GM10266 (cell line): ENCODE results near the gene DDC.

Source experiments
- DNase-seq: peaks from one replicate; pipeline ENCODE4 v3.0.0; 2012; ENCODE audit errors: extremely low spot score
- CTCF ChIP-seq: IDR thresholded peaks from 2 replicates; pipeline ENCODE4 v1.5.1; 2012; ENCODE audit warnings: mild to moderate bottlenecking, low read depth; ENCODE audit not compliant: control insufficient read depth, insufficient read depth; ENCODE audit errors: missing control alignments

The DDC gene

GRCh38 chr7:50558294-50559053 is 6.7 kb downstream of the DDC start:
- no peak for TF ChIP-seq CTCF
- DNase-seq = no peak

GRCh38 chr7:50557099-50557498 is 8.1 kb downstream of the DDC start:
- no peak for TF ChIP-seq CTCF
- DNase-seq = no peak

GRCh38 chr7:50556247-50556991 is 8.8 kb downstream of the DDC start:
- DNase-seq = no peak
- no peak for TF ChIP-seq CTCF

- no peak for TF ChIP-seq CTCF
These were observed 9.5 kb downstream of the DDC start for GRCh38 chr7:50555594-50556140.

GRCh38 chr7:50554431-50555322 is 10.5 kb downstream of the DDC start:
- no peak for DNase-seq
- no peak for TF ChIP-seq CTCF

More at GRCh38 chr7:50555594-50556140, 9.5 kb downstream of the DDC start:
- no peak for DNase-seq

- DNase-seq = no peak
- TF ChIP-seq CTCF = no peak
These were observed 11.2 kb downstream of the DDC start for GRCh38 chr7:50553973-50554372.
